H9 (cell line): Measurements from ENCODE around the gene PCNX2. TPM values are rescaled to one million over a fixed set of nuclear protein-coding genes. Genes with fewer than 3 reads are reported as not detected.

Experiments used
- DNase-seq: peaks from one replicate; pipeline ENCODE4 v3.0.0-alpha.2; 2017
- H2AFZ ChIP-seq: one replicate; pipeline ENCODE4 v1.6.1; 2013; ENCODE audit warnings: mild to moderate bottlenecking, low read length, control low read depth, moderate library complexity
- H2AK5ac ChIP-seq: 2 replicates; pipeline ENCODE4 v1.6.1; 2013; ENCODE audit warnings: low read length, control low read depth, mixed read lengths; ENCODE audit not compliant: insufficient read length
- H2BK120ac ChIP-seq: one replicate; pipeline ENCODE4 v1.6.1; 2013; ENCODE audit warnings: low read depth, mild to moderate bottlenecking, low read length, control low read depth, inconsistent platforms; ENCODE audit not compliant: poor library complexity, severe bottlenecking
- H2BK12ac ChIP-seq: 2 replicates; pipeline ENCODE4 v1.6.1; 2013; ENCODE audit warnings: low read length, control low read depth, mixed read lengths, low read depth; ENCODE audit not compliant: insufficient read length
- H2BK15ac ChIP-seq: 2 replicates; pipeline ENCODE4 v1.6.1; 2013; ENCODE audit warnings: low read depth, low read length, control low read depth
- H2BK20ac ChIP-seq: one replicate; pipeline ENCODE4 v1.6.1; 2013; ENCODE audit warnings: low read depth, mild to moderate bottlenecking, low read length, control low read depth, inconsistent platforms; ENCODE audit not compliant: poor library complexity, severe bottlenecking
- H2BK5ac ChIP-seq: 2 replicates; pipeline ENCODE4 v1.6.1; 2013; ENCODE audit warnings: low read length, control low read depth, mixed read lengths; ENCODE audit not compliant: insufficient read length
- H3K14ac ChIP-seq: 2 replicates; pipeline ENCODE4 v1.6.1; 2013; ENCODE audit warnings: low read length, control low read depth; ENCODE audit not compliant: insufficient read depth
- H3K18ac ChIP-seq: 2 replicates; pipeline ENCODE4 v1.6.1; 2013; ENCODE audit warnings: low read depth, mild to moderate bottlenecking, mixed read lengths, low read length, control low read depth; ENCODE audit not compliant: insufficient read length
- H3K23ac ChIP-seq: 2 replicates; pipeline ENCODE4 v1.6.1; 2013; ENCODE audit warnings: low read length, control low read depth, mixed read lengths, low read depth; ENCODE audit not compliant: insufficient read length
- H3K23me2 ChIP-seq: 2 replicates; pipeline ENCODE4 v1.6.1; 2013; ENCODE audit warnings: low read depth, mild to moderate bottlenecking, mixed read lengths, low read length, control low read depth; ENCODE audit not compliant: insufficient read length, poor library complexity, severe bottlenecking
- H3K27ac ChIP-seq: 2 replicates; pipeline ENCODE4 v1.5.1; 2013; ENCODE audit warnings: low read length, control low read depth, mixed read lengths, low read depth; ENCODE audit not compliant: insufficient read length
- H3K27me3 ChIP-seq: 2 replicates; pipeline ENCODE4 v1.6.1; 2013; ENCODE audit warnings: low read length, control low read depth, inconsistent platforms; ENCODE audit not compliant: insufficient read depth
- H3K4ac ChIP-seq: 2 replicates; pipeline ENCODE4 v1.6.1; 2013; ENCODE audit warnings: low read depth, mild to moderate bottlenecking, control low read depth, inconsistent platforms, low read length, moderate library complexity
- H3K4me1 ChIP-seq: 2 replicates; pipeline ENCODE4 v1.6.1; 2013; ENCODE audit warnings: low read length, control low read depth, inconsistent platforms; ENCODE audit not compliant: insufficient read depth
- H3K4me2 ChIP-seq: 2 replicates; pipeline ENCODE4 v1.6.1; 2013; ENCODE audit warnings: low read length, control low read depth, mixed read lengths; ENCODE audit not compliant: insufficient read length, insufficient read depth
- H3K56ac ChIP-seq: 2 replicates; pipeline ENCODE4 v1.6.1; 2013; ENCODE audit warnings: low read depth, mild to moderate bottlenecking, mixed read lengths, low read length, control low read depth; ENCODE audit not compliant: insufficient read length
- H3K79me1 ChIP-seq: 2 replicates; pipeline ENCODE4 v1.6.1; 2013; ENCODE audit warnings: low read depth, mild to moderate bottlenecking, moderate library complexity, low read length, control low read depth, inconsistent platforms; ENCODE audit not compliant: insufficient read depth, poor library complexity, severe bottlenecking
- H3K79me2 ChIP-seq: 2 replicates; pipeline ENCODE4 v1.6.1; 2013; ENCODE audit warnings: low read length, control low read depth, inconsistent platforms; ENCODE audit not compliant: insufficient read depth
- H3K9ac ChIP-seq: 2 replicates; pipeline ENCODE4 v1.6.1; 2013; ENCODE audit warnings: low read length, control low read depth, mixed read lengths; ENCODE audit not compliant: insufficient read length; ENCODE audit errors: extremely low read depth
- H3K9me3 ChIP-seq: one replicate; pipeline ENCODE4 v1.6.1; 2013; ENCODE audit warnings: low read depth, low read length, inconsistent platforms; ENCODE audit not compliant: control insufficient read depth
- H3T11ph ChIP-seq: one replicate; pipeline ENCODE4 v1.6.1; 2013; ENCODE audit warnings: mild to moderate bottlenecking, low read length, control low read depth, inconsistent platforms
- H4K20me1 ChIP-seq: one replicate; pipeline ENCODE4 v1.6.1; 2013; ENCODE audit not compliant: control insufficient read depth, insufficient read length, insufficient read depth
- H4K5ac ChIP-seq: 2 replicates; pipeline ENCODE4 v1.6.1; 2013; ENCODE audit warnings: low read depth, mild to moderate bottlenecking, mixed read lengths, low read length, control low read depth; ENCODE audit not compliant: insufficient read length
- H4K8ac ChIP-seq: replicated peaks from 2 replicates; pipeline ENCODE4 v1.6.1; 2013; ENCODE audit warnings: low read length, control low read depth, mixed read lengths, low read depth; ENCODE audit not compliant: insufficient read length
- H4K91ac ChIP-seq: 2 replicates; pipeline ENCODE4 v1.6.1; 2013; ENCODE audit warnings: low read depth, mild to moderate bottlenecking, moderate library complexity, mixed read lengths, low read length, control low read depth; ENCODE audit not compliant: insufficient read length
- H3K27ac Mint-ChIP-seq, 3 experiments: 2 replicates in 2 of 3; 3 replicates in 1 of 3; pipeline ENCODE4 v1.8.0; 2020 to 2021; ENCODE audit warnings: mixed read lengths in 3 of 3, mild to moderate bottlenecking in 1 of 3, moderate library complexity in 1 of 3
- H3K27me3 Mint-ChIP-seq: 2 replicates; pipeline ENCODE4 v1.8.0; 2021; ENCODE audit warnings: low read depth, mild to moderate bottlenecking, moderate library complexity, mixed read lengths
- H3K36me3 Mint-ChIP-seq, 3 experiments: 2 replicates in 2 of 3; 3 replicates in 1 of 3; pipeline ENCODE4 v1.8.0; 2020 to 2021; ENCODE audit warnings: low read depth in 3 of 3, mixed read lengths in 3 of 3; ENCODE audit not compliant: insufficient read depth in 1 of 3
- H3K4me1 Mint-ChIP-seq, 2 experiments: 2 replicates each; pipeline ENCODE4 v1.8.0; 2020; ENCODE audit warnings: mixed read lengths in 2 of 2
- H3K4me3 Mint-ChIP-seq, 2 experiments: 2 replicates in 1 of 2; 3 replicates in 1 of 2; pipeline ENCODE4 v1.8.0; 2020 to 2021; ENCODE audit warnings: mild to moderate bottlenecking in 2 of 2, mixed read lengths in 2 of 2, moderate library complexity in 1 of 2
- H3K9me3 Mint-ChIP-seq, 2 experiments: 2 replicates in 1 of 2; 3 replicates in 1 of 2; pipeline ENCODE4 v1.8.0; 2020; ENCODE audit warnings: mild to moderate bottlenecking in 2 of 2, mixed read lengths in 2 of 2, moderate library complexity in 1 of 2
- CTCF ChIP-seq: fragments of 200-600 bp; sonication (generic); conservative IDR thresholded peaks from 3 replicates; pipeline ENCODE4 v1.8.0; 2021; ENCODE audit warnings: antibody characterized with exemption, mild to moderate bottlenecking
- WGBS: extraction: QIAGEN DNeasy Blood & Tissue Kit; methylation state at CpG from one replicate; pipeline ENCODE4 v1.1.7; 2013; ENCODE audit warnings: missing lambda C conversion rate, low lambda C conversion rate, mixed read lengths; ENCODE audit not compliant: insufficient read length; ENCODE audit errors: extremely low coverage; 5-methylcytosine and 5-hydroxymethylcytosine counted together
- total RNA-seq: library from RNA; stranded (reverse); gene quantifications from 2 replicates; pipeline ENCODE4 v1.2.1, GENCODE V29; 2021

Gene PCNX2
- total RNA-seq, 1 experiment from 2014 or later: 45.1 TPM

- Histone ChIP-seq H3K27ac (no peak overlapping the region), H3T11ph (no peak overlapping the region), H3K4ac (no peak overlapping the region), H4K8ac (no peak overlapping the region), H2BK20ac (no peak overlapping the region), H3K9ac (no peak overlapping the region), H3K79me1 (no peaks in the 10 kb centered on the region), H3K27me3 (no peaks in the 10 kb centered on the region), H2BK120ac (no peak overlapping the region), H2AFZ (no peak overlapping the region), H2AK5ac (no peak overlapping the region), H2BK12ac (no peak overlapping the region), H2BK15ac (no peak overlapping the region), H3K79me2 (no peaks in the 10 kb centered on the region), H3K23ac (no peak overlapping the region), H3K4me2 (no peak overlapping the region), H3K4me1 (no peaks in the 10 kb centered on the region), H2BK5ac (no peak overlapping the region), H3K14ac (no peak overlapping the region), H4K91ac (no peak overlapping the region), H3K18ac (no peak overlapping the region), H3K56ac (no peak overlapping the region), H4K5ac (no peak overlapping the region), H3K23me2 (no peaks in the 10 kb centered on the region), H4K20me1 (no peaks in the 10 kb centered on the region), H3K9me3 (no peaks in the 10 kb centered on the region)
- no peaks in the 10 kb centered on the region for H3K4me1 Mint-ChIP-seq
- H3K4me3 Mint-ChIP-seq: no peak overlapping the region
- peaks cover under 1 to 8% of the 10 kb centered on the region in 2 experiments; a peak in 3 of 5 replicates for H3K9me3 Mint-ChIP-seq
- no peak for TF ChIP-seq CTCF
- peaks cover 22 to 28% (median 23%) of the 10 kb centered on the region in 3 experiments for H3K36me3 Mint-ChIP-seq
- no CpG with 5 or more reads among the region's 13 CpGs for WGBS
- DNase-seq: no peak
- H3K27me3 Mint-ChIP-seq: no peaks in the 10 kb centered on the region
- no peak overlapping the region for H3K27ac Mint-ChIP-seq
Observed at GRCh38 chr1:232987774-232988140, 307.8 kb downstream of the PCNX2 start.
